ENCODE results near the gene CHPT1. TPM values are rescaled to one million over a fixed set of nuclear protein-coding genes. Genes with fewer than 3 reads are reported as not detected.

Gene CHPT1
- total RNA-seq, 4 donors from 2014 or later = 160 to 272 (median 228) TPM

DNA sequence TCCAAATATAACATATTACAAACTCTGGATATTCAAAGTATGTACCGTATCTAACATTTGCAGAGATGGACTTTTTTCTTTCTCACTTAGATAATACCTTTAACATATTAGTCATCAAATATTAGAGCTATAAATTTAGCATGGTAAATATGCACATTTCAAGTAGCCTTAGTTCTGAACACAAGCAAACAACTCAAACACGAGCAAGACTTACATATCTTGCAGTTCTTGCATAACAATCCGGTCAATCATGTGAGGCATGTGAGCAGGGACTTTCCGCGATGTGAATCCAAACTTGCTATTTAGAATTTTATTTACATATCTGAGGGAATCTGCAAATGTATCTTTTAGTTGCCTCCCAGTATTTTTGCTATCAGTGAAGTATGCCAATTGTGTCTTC, 63.9 kb downstream of the CHPT1 start:
- no peak for TF ChIP-seq POLR2A (IDR thresholded peaks at IDR 0.05)
- TF ChIP-seq, protein P1, sequence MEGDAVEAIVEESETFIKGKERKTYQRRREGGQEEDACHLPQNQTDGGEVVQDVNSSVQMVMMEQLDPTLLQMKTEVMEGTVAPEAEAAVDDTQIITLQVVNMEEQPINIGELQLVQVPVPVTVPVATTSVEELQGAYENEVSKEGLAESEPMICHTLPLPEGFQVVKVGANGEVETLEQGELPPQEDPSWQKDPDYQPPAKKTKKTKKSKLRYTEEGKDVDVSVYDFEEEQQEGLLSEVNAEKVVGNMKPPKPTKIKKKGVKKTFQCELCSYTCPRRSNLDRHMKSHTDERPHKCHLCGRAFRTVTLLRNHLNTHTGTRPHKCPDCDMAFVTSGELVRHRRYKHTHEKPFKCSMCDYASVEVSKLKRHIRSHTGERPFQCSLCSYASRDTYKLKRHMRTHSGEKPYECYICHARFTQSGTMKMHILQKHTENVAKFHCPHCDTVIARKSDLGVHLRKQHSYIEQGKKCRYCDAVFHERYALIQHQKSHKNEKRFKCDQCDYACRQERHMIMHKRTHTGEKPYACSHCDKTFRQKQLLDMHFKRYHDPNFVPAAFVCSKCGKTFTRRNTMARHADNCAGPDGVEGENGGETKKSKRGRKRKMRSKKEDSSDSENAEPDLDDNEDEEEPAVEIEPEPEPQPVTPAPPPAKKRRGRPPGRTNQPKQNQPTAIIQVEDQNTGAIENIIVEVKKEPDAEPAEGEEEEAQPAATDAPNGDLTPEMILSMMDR (IDR thresholded peaks at IDR 0.05) = no peak
- TF ChIP-seq EP300 (IDR thresholded peaks at IDR 0.05) = no peak
- H3K4me1 ChIP-seq = peaks cover 0 to 11% (median 0%) of the 10 kb centered on the region in 4 donors
- H3K9me3 ChIP-seq = no peaks in the 10 kb centered on the region
- no peak overlapping the region for H3K4me3 ChIP-seq
- DNase-seq (ENCODE audit: low spot score in 2 of 2) = no peak
- H3K27me3 ChIP-seq = no peaks in the 10 kb centered on the region
- 61 to 62% methylated on average over 5 of the region's 5 CpGs for WGBS, 2 donors
- no peak overlapping the region for H3K27ac ChIP-seq
- H3K36me3 ChIP-seq = peaks cover 0 to 50% (median 5%) of the 10 kb centered on the region in 3 donors

DNA sequence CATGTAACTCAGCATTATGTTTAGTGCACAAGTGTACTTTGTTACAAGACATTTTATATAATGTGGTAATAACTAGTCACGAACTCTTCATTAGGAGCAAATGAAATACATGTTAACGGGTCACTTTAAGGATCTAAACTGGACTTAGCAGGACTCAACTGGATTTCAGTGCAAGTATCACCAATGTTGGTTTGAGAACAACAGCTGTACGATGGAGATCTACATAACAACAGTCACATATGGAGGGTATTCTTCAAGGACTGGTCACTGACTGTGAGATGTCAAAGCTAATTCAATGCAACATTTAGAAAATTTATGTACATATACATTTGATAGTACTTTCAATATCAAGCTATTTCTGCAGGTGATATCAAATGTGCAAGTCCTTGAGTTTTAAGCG, 64.3 kb downstream of the CHPT1 start:
- Histone ChIP-seq H3K9me3 (no peaks in the 10 kb centered on the region), H3K36me3 (peaks cover 0 to 52% (median 5%) of the 10 kb centered on the region in 3 donors), H3K4me3 (no peak overlapping the region), H3K27ac (no peak overlapping the region), H3K4me1 (peaks cover 0 to 11% (median 0%) of the 10 kb centered on the region in 4 donors), H3K27me3 (no peaks in the 10 kb centered on the region)
- TF ChIP-seq POLR2A (IDR thresholded peaks at IDR 0.05) (no peak), EP300 (IDR thresholded peaks at IDR 0.05) (no peak)
- TF ChIP-seq, protein P1 (IDR thresholded peaks at IDR 0.05) = no peak
- no peak for DNase-seq (ENCODE audit: low spot score in 2 of 2)
- WGBS, 2 donors = 90 to 91% methylated on average over 4 of the region's 4 CpGs

DNA sequence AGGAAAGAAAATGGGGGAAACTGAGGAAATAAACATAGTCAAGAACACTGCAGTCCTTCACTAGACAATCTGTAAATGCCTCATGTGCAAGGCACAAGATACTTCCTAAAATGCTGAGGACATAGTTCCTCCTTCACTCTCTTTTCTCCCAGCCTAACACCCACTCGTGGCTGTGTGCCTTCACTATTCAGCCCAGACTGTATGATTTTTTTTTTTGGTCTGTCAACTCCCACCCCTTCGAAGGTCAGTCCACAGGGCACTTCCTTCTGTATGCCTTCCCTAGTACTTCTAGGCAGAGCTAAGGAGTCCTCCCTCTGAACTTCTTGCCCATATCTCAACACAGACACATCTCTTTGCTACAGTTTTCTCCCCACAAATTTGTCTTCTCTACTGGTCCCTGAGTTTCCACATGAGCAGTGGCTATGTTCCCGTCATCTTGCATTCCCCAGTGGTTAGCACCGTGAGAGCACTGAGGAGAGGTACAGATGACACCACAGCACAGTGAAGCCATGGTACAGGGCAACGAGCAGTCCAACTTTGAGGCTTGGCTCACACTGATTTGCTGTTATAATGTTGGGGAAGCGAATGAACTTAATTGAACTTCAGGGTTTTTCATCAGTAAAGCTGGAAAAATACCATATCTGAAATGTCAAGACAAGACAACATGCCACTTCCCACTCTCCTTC, 65.9 kb downstream of the CHPT1 start:
- no peak for DNase-seq (ENCODE audit: low spot score in 2 of 2)
- Histone ChIP-seq H3K4me3 (no peak overlapping the region), H3K27me3 (no peaks in the 10 kb centered on the region), H3K27ac (peak overlapping the region in 2 of 4 donors; percentile 0 to 16), H3K9me3 (no peaks in the 10 kb centered on the region), H3K36me3 (peaks cover 0 to 55% (median 5%) of the 10 kb centered on the region in 3 donors), H3K4me1 (peaks cover 0 to 11% (median 0%) of the 10 kb centered on the region in 4 donors)
- TF ChIP-seq, protein P1 (IDR thresholded peaks at IDR 0.05) = no peak
- peak in 1 of 2 donors; percentile 46 for TF ChIP-seq EP300 (IDR thresholded peaks at IDR 0.05)
- 66 to 67% methylated on average over 6 of the region's 6 CpGs for WGBS, 2 donors

DNA sequence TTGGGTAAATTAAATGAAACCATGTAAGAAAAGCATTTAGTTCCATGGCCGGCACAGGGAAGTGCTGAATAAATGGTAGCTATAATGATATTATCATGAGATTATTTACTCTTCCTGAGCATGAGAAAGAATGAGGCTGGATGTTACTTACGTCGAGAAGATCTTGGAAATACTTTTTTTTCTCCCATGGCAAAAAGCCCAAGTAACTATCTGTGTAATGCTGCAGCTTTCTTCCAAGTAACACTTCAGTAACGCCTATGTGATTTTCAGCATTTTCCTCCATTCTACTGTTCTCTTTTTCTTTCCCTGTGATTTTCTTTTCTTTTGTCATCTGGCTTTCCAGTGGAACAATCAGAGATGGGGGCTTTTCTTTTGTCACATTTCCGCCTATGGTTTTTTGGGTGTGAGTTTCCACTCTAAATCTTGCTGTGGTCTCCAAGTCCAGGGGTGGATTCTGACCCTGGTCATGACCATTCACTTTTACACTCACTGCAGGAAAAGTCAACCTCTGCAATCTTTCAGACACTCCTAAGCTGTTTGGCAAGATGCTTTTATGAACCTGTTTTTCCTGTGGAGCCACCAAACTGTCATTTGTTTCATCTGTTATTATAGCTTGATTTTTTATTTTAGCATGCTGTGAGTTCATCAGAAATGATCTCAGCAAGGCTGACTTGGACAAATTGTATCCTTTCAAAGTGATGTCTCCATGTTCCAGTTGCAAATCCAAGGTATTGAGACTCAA, 66.8 kb downstream of the CHPT1 start:
- WGBS, 2 donors = 61 to 69% methylated on average over 5 of the region's 5 CpGs
- H3K4me1 ChIP-seq = peaks cover 0 to 11% (median 0%) of the 10 kb centered on the region in 4 donors
- no peak for DNase-seq (ENCODE audit: low spot score in 2 of 2)
- H3K27ac ChIP-seq = no peak overlapping the region
- no peak for TF ChIP-seq POLR2A (IDR thresholded peaks at IDR 0.05)
- TF ChIP-seq, protein P1 (IDR thresholded peaks at IDR 0.05) = no peak
- no peak for TF ChIP-seq EP300 (IDR thresholded peaks at IDR 0.05)
- peaks cover 0 to 55% (median 5%) of the 10 kb centered on the region in 3 donors for H3K36me3 ChIP-seq
- H3K27me3 ChIP-seq = no peaks in the 10 kb centered on the region
- no peaks in the 10 kb centered on the region for H3K9me3 ChIP-seq
- H3K4me3 ChIP-seq = no peak overlapping the region

DNA sequence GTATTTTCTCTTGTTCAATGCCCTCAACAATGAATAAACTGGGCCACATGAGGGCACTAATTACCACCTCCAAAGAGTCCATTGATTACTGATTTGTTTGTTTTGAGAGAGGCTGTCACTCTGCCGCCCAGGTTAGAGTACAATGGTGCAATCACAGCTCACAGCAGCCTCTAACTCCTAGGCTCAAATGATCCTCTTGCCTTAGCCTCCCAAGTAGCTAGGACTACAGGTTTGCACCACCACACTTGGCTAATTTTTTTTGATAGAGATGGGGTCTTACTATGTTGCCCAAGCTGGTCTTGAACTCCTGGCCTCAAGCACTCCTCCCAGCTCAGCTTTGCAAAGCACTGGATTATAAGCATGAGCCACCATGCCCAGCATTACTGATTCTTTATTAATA, 70.1 kb downstream of the CHPT1 start:
- Histone ChIP-seq H3K36me3 (peaks cover 0 to 59% (median 3%) of the 10 kb centered on the region in 3 donors), H3K4me1 (peaks cover 0 to 11% (median 0%) of the 10 kb centered on the region in 4 donors), H3K9me3 (no peaks in the 10 kb centered on the region), H3K27me3 (no peaks in the 10 kb centered on the region), H3K4me3 (no peak overlapping the region), H3K27ac (no peak overlapping the region)
- DNase-seq (ENCODE audit: low spot score in 2 of 2) = no peak
- 67 to 88% methylated on average over 1 of the region's 1 CpG for WGBS, 2 donors
- TF ChIP-seq, protein P1 (IDR thresholded peaks at IDR 0.05) = no peak
- TF ChIP-seq EP300 (IDR thresholded peaks at IDR 0.05) (no peak), POLR2A (IDR thresholded peaks at IDR 0.05) (no peak)
